HG03095 (cell line): ENCODE results near the gene TGM5.
"Not testable (repeated sequence)": the region's sequence is repeated elsewhere in the genome, so short reads cannot be mapped to it uniquely, and the experiment has no call there.

Experiments
- ATAC-seq: cut with Tn5 transposase; IDR thresholded peaks from one replicate; pipeline ENCODE4 v1.9.1; 2021; ENCODE audit warnings: moderate library complexity; ENCODE audit not compliant: unreplicated experiment

TGM5 gene

GRCh38 chr15:43276563-43277200 is 10.0 kb upstream of the TGM5 start:
- ATAC-seq: no peak

GRCh38 chr15:43275740-43276562 is 9.2 kb upstream of the TGM5 start:
- no peak for ATAC-seq

DNA sequence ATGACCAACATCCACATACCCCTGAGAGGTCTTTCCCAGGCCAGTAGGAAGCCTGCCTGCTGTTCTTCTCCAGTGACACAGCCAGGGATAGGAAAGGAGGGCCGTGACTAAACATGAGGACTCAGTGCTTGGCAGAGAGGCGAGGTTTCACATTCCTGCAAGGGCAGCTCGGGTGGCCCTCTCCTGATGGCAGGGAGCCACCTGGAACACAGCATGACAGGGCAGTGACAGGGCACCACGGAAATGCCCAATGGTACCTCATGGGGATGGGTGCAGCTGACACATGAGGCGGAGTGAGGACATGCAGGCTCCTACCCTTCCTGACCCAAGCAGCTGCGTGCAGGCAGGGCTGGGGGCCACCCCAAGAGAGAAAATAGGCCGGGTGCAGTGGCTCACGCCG is 7.4 kb upstream of the TGM5 start:
- no peak for ATAC-seq

DNA sequence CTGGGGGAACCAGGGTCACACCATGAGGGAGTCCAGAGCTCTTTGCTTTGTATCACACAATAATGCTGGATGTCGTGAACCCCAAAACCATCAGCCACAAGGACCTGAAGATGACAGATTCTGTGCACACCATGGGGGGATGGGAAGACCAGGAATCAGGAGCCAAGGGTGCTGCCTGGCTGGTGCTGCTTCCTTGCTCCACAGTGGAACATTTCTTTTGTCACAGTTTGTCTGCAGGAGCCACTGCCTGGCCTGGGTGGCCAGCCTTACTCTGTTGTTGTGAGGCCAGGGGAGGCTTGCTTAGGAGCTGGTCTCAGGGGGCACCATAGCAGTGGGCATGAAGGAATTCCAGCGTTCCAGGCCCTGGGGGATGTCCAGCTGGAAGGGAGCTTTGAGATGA is 6.5 kb upstream of the TGM5 start:
- no peak for ATAC-seq

- ATAC-seq: not testable (repeated sequence)
Observed at GRCh38 chr15:43271908-43272307, 5.2 kb upstream of the TGM5 start.

- no peak for ATAC-seq
Observed at GRCh38 chr15:43270676-43271306, 4.1 kb upstream of the TGM5 start.

DNA sequence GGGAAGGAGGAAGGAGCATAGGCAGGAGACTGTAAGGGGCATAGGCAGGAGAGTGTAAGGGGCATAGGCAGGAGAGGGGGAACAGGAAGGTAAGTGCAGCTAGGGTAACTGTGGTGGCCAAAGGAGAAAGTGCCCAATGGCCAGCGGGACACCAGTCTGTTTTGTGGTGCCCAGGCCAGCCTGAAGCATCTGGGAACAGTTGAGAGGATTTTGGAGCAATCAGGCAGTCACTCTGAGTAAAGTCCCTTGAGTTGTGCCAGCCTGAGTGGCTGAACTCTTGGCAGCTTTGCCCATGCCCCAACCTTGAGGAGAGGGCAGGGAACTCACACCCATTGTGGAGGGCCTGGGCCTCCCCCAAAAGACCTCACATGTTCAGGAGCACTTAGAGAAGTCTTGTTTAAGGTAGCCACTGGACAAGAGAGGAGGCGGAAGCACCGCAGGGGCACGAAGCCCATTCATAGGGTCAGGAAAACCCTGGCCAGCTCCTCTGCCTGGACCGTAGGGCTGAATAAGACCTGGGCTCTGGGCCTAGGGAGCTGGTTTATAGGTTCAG is 3.5 kb upstream of the TGM5 start:
- no peak for ATAC-seq

DNA sequence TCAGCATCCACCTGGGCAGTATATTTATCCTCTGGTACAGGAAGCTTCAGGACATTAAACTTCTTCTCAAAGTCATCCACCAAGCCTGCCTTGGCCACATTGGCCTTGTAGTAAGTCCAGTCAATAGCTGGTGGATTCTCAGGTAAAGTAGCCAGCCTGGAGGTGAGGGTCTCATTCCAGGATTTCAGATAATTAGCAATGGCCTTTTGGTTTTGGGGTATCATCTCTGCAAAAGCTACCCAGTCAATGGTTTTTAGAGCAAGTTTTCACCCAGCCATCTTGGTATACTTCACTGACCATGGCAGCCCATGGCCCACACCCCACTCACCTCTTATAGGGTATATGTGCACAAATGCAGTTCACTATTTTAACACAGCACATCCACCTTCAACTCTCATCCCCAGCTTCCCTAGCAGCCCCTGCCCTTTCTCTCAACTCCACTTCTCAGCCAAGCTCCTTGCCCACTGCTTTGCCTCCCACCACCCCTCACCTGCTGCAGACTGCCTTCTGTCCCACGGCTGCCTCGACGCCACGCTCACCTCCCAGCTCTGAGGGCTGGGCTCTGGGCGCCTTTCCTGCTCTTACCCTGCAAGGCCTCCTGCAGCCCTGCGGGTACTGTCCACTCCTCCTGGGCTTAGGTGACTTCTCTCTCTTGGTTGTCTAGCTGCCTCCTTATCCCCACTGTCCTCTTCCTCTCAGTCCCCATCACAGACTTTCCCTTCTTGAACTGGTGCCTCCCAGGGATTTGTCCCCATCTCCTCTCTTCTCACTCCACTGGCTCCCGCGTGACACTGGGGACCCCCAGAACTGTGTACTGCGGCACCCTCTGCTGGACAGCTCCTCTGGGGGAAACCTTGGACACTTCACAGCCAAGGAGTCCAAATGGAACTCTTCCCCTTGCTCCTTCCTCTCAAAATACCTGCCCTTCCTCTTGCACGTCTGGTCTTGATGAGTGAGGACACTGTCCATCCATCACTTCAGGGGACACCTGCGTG is 1.7 kb upstream of the TGM5 start:
- no peak for ATAC-seq

DNA sequence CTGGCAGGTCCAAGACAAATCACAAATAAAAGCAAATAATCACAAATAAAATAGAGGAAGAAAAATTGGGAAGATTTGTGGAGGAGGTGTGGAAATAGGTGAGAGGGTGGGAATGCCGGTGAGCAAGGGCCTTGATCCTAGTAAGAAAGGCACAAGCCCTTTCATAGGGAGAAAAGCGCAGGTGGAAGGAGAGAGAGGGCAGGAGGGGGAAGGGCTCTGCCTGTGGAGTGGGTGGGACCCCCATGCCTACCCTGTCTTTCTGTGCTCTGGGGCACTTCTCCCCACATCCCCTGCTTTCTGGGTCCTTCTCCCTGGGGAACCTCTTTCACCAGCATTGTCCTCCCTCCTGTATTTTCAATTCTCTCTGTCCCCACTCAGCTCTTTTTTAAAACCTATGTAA is 711 bp upstream of the TGM5 start:
- no peak for ATAC-seq

DNA sequence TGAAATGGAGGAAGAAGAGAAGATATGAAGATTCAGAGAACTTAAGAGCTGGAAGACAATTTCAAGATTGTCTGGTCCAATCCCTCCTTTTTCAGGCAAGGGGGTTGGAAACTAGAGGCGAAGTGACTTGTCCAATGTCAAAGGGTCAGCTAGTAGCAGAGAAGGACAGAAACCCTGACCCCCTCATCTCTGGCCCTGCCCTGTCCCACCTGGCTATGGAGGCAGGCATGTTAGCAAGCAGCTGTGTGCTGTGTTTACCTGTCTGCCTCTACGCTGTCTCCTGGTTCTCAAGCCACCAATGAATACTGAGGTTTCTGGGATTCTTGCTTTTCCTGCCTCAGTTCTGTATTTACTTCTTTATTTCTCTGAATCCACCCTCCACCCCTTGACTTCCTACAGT is 342 bp downstream of the TGM5 start:
- no peak for ATAC-seq

GRCh38 chr15:43260011-43260615 is 6.6 kb downstream of the TGM5 start:
- ATAC-seq: no peak

DNA sequence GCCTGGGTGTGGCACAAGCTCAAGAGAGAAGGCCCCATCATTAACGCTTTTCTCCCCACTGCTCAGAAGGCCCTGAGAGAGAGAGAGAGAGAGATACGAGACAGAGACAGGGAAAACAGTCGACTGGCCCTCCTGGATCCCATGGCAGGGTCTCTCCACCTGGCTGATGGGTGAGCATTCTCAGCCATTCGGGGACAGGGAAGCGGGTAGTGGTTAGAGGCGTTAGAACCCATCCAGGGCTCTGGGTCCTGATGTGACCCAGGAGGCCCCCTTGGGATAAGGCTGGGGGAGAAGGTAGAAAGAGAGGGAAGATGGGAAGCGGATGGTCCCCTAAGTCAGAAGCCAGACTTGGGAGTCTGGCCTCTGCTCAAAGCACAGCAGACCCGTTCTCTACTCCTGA is 7.9 kb downstream of the TGM5 start:
- ATAC-seq: no peak

DNA sequence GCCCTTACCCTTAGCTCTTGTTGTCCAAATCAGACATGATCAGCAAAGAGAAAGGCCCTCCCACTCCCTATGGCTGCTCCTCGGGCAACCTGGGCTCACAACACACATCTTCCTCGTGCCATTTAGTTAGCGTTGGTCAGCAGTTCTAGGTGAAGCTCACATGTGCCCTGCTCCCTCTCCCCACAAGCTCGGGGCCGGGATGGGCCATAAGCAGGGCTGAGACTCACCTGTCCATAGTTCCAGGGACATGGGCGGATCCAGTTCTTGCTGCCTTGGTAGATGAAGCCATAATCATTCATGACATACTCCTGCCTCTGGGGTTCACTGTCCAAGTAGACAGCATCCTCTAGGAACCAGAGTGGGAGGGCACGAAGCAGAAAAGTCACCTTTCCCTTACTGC is 10.4 kb downstream of the TGM5 start:
- ATAC-seq: no peak

DNA sequence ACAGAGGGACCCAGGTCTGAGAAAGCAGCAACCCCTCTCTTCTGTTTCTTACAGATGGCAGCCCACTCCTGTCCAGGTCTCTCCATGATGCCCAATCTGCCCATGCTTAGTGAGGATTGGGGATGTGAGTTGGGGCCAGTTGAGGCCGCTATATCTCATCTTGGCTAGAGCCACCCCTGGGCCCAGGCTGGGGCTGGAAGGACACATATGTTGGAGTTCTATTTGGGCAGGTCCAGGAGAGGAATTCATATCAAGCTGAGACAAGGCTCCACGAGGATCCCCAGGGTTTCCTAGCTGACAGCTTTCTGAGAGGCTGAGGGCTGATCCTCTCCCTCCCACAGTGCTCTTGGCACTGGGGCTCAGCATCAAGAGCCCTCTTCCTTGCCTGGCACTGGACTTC is 11.4 kb downstream of the TGM5 start:
- ATAC-seq: no peak

DNA sequence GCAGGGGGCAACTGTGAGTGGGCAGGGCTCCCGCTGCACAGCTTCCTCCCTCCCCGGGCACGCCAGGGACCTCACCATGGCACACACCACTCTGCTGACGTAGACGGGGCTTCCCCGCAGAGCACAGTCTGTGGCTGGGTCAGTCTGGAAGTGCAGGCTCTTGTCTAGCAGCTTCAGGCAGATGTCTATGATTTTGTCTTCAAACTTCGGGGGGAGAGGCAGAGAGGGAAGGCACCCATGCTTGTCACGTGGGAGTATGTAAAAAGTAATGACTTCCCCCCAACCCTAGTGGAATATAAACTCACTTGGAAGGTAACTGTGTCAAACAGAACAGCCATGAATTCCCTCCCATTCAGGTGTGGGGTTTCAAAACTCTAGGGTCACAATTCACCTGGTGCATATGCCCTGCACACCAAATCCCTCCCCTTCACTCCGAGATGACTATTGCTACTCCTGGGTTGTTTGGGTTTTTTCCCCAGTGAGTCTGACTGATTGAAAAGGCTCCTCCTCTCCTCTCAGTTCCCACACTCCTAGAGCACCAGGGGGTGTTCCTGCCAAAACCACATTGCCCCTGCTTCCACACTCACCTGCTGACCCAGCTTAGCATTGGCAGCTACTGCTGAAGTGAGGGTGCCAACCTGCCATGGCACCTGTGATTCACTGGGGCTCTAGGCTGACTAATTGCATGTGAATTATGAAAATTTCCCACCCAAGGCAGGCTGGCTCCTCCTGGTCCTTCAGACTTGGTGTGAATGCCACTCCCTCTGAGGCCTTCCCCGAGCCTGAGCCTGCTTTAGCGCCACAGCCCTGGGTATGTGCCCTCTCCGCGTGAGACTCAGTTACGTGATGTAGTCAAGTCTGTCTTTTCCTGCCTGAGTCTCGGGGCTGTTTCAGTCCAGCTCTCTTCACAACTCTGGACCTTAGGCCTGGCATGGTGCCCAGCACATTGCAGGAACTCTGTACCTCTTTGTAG is 13.0 kb downstream of the TGM5 start:
- ATAC-seq: no peak

DNA sequence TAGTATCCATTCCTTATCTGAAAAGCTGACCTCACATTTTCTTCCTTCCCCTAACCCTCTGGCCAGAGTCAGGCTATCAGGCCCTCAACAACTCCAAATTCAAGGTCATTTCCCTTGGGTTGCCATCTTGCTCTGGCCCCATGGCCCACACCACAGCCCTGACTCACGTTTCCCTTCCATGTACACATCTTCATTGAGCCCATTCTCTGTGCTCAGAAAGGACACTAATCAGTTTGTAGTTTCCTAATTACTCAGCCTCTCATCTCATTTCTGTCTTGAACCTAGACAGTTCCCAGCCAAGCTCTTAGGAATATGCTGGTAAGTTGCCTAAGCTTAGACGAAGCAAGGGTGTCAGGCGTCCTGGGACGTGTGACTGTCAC is 14.9 kb downstream of the TGM5 start:
- ATAC-seq: no peak

DNA sequence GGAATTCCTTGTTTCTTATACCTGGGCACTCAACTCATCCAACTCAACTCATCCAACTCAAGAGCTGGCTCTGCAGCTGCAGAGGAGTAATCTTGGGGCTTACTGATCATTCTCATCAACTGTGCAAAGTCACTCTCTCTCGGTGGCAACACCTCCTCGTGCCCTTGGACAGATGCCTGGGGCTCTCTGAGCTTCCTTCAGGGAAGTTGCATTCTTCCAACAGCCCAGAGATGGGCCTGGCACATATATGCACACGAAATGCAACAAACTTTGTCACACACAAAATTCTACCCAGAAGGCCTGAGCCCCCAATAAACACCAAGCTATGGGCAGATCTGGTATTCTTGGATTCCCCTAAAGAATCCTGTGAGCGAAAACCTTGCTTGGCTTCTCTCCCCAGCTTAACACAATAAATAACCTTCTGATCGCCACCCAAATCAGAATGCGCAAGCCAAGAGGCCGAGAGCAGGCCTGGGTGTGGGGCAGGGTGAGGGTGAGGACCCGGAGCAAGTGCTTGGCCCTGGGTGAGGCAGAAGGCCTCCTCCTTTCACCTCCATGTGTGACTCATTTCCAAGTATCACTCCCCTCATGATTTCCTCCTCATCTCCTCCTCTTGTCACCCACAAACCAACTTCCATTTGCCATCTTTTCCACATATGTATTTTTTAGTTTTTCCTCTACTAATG is 15.4 kb downstream of the TGM5 start:
- no peak for ATAC-seq

DNA sequence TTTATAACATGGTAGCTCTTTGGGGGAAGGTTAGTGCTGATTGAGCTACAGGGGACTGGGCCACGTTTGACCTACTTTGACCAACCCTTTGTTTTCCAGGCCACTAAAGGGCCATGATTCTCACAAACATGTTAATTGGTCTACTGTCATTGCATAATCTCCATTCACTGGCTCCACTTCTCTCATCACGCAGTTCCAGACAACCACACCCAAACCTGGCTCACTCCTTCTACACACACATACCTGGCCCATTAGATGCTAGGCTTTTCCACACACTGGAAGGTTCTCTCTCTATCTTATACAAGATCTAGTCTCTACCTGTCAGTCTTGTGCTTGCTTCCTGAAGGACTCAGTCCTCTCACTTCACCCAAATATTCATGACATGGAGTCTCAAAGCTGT is 15.9 kb downstream of the TGM5 start:
- no peak for ATAC-seq
